ENCODE measurements around the gene APBA1.

DNA sequence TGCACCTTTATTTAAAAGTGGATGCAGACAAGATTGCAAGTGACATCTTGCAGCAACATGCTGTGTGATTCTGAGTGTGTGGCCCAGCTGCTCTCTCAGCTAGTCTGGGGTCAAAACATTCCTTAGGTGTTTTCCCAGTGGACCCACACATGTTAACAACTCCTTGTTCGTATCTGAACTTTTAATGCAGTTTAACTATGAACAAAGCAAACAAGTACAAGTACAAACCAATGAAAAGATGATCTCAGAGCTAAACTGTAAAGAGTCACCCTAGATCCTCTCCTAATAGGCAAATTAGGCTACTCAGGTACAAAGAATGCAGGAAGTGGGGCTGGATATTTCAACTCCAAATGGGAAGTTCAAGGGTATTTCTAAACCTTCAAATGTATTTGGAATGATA, 238.8 kb downstream of the APBA1 start:
- TF ChIP-seq POLR2AphosphoS5 (IDR thresholded peaks at IDR 0.05; ENCODE audit: low read depth, low read length): no peak
- no peak for TF ChIP-seq TAF1 (IDR thresholded peaks at IDR 0.05; ENCODE audit: low read depth, low read length)
- TF ChIP-seq SPI1 (IDR thresholded peaks at IDR 0.05; ENCODE audit: low read depth, low read length): no peak
- TF ChIP-seq POLR2A (IDR thresholded peaks at IDR 0.05; ENCODE audit: low read depth, low read length): no peak
- no peak for TF ChIP-seq POU2F2 (IDR thresholded peaks at IDR 0.05; ENCODE audit: low read depth, low read length)
